Liver (tissue), 9 donors: ENCODE measurements around the gene NCAM1. TPM values are rescaled to one million over a fixed set of nuclear protein-coding genes. Genes with fewer than 3 reads are reported as not detected.

Experiments
- DNase-seq: peaks from one replicate; pipeline ENCODE4 v3.0.0-alpha.2; 2017; ENCODE audit warnings: low spot score
- H3K27ac ChIP-seq, 2 donors: one replicate each; pipeline ENCODE4 v1.7.0; 2013; ENCODE audit warnings: inconsistent platforms in 2 of 2, low read length in 2 of 2, control low read depth in 1 of 2, low read depth in 1 of 2, mild to moderate bottlenecking in 1 of 2
- H3K27me3 ChIP-seq, 4 donors: one replicate each; pipeline versions ENCODE4 v1.6.1 to v1.7.0; 2013; ENCODE audit warnings: low read length in 3 of 4, inconsistent platforms in 1 of 4, mild to moderate bottlenecking in 1 of 4, moderate library complexity in 1 of 4; ENCODE audit not compliant: control insufficient read depth in 4 of 4, insufficient read depth in 4 of 4
- H3K36me3 ChIP-seq, 4 donors: one replicate each; pipeline versions ENCODE4 v1.6.1 to v1.7.0; 2013; ENCODE audit warnings: low read length in 3 of 4, mild to moderate bottlenecking in 3 of 4, low read depth in 1 of 4, moderate library complexity in 1 of 4; ENCODE audit not compliant: control insufficient read depth in 4 of 4, insufficient read depth in 3 of 4
- H3K4me1 ChIP-seq, 4 donors: one replicate each; pipeline versions ENCODE4 v1.6.1 to v1.7.0; 2013; ENCODE audit warnings: low read length in 3 of 4, mild to moderate bottlenecking in 3 of 4, moderate library complexity in 1 of 4; ENCODE audit not compliant: control insufficient read depth in 4 of 4, insufficient read depth in 4 of 4
- H3K4me3 ChIP-seq, 3 donors: one replicate each; pipeline versions ENCODE4 v1.6.1 to v1.7.0; 2013; ENCODE audit warnings: low read length in 3 of 3, control low read depth in 1 of 3, low read depth in 1 of 3, mild to moderate bottlenecking in 1 of 3
- H3K9ac ChIP-seq, 2 donors: one replicate each; pipeline ENCODE4 v1.7.0; 2013; ENCODE audit warnings: low read length in 2 of 2, mild to moderate bottlenecking in 2 of 2, moderate library complexity in 2 of 2, control low read depth in 1 of 2, low read depth in 1 of 2
- H3K9me3 ChIP-seq, 4 donors: one replicate each; pipeline versions ENCODE4 v1.6.1 to v1.7.0; 2013; ENCODE audit warnings: low read length in 3 of 4; ENCODE audit not compliant: control insufficient read depth in 4 of 4
- EGR1 ChIP-seq, 2 donors: IDR thresholded peaks; 2 replicates each; pipeline ENCODE4 v1.6.1; 2016 to 2018; ENCODE audit warnings: antibody characterized with exemption in 2 of 2, low read depth in 2 of 2
- FOXA1 ChIP-seq: IDR thresholded peaks from 2 replicates; pipeline ENCODE4 v1.6.1; 2016; ENCODE audit warnings: antibody characterized with exemption
- FOXA2 ChIP-seq: IDR thresholded peaks from 2 replicates; pipeline ENCODE4 v1.6.1; 2016; ENCODE audit warnings: antibody characterized with exemption
- GABPA ChIP-seq, 2 donors: IDR thresholded peaks in 1 of 2; conservative IDR thresholded peaks in 1 of 2; 2 replicates each; pipeline ENCODE4 v1.6.1; 2016; ENCODE audit warnings: antibody characterized with exemption in 2 of 2, mild to moderate bottlenecking in 1 of 2, moderate library complexity in 1 of 2
- HNF4A ChIP-seq, 2 donors: conservative IDR thresholded peaks; 2 replicates each; pipeline ENCODE4 v1.6.1; 2016; ENCODE audit warnings: antibody characterized with exemption in 2 of 2, mild to moderate bottlenecking in 2 of 2
- HNF4G ChIP-seq: IDR thresholded peaks from 2 replicates; pipeline ENCODE4 v1.6.1; 2016; ENCODE audit warnings: antibody characterized with exemption
- JUND ChIP-seq, 2 donors: IDR thresholded peaks; 2 replicates each; pipeline ENCODE4 v1.6.1; 2016; ENCODE audit warnings: antibody characterized with exemption in 2 of 2
- NR2F2 ChIP-seq: IDR thresholded peaks from 2 replicates; pipeline ENCODE4 v1.6.1; 2016; ENCODE audit warnings: antibody characterized with exemption
- RAD21 ChIP-seq, 2 donors: IDR thresholded peaks; 2 replicates each; pipeline ENCODE4 v1.6.1; 2016; ENCODE audit warnings: antibody characterized with exemption in 2 of 2, mild to moderate bottlenecking in 2 of 2
- RXRA ChIP-seq, 2 donors: IDR thresholded peaks; 2 replicates each; pipeline ENCODE4 v1.6.1; 2017 to 2018; ENCODE audit warnings: antibody characterized with exemption in 2 of 2, mild to moderate bottlenecking in 1 of 2
- SP1 ChIP-seq: IDR thresholded peaks from 2 replicates; pipeline ENCODE4 v1.6.1; 2018; ENCODE audit warnings: antibody characterized with exemption, mild to moderate bottlenecking
- TAF1 ChIP-seq: conservative IDR thresholded peaks from 2 replicates; pipeline ENCODE4 v1.6.1; 2016; ENCODE audit warnings: antibody characterized with exemption, mild to moderate bottlenecking
- YY1 ChIP-seq: IDR thresholded peaks from 2 replicates; pipeline ENCODE4 v1.6.1; 2016; ENCODE audit warnings: antibody characterized with exemption, mild to moderate bottlenecking
- WGBS: extraction: QIAGEN DNeasy Blood & Tissue Kit; methylation state at CpG from one replicate; pipeline ENCODE4 v1.1.7; 2013; 5-methylcytosine and 5-hydroxymethylcytosine counted together
- polyA plus RNA-seq, 2 donors: library from polyadenylated mRNA; stranded (reverse) in 1 of 2; unstranded in 1 of 2; fragments of 200-250 nt in 1 of 2; fragments of >200 nt in 1 of 2; fragmentation: Nextera tagmentation in 1 of 2; extraction: Ambion mirVana in 1 of 2; gene quantifications; one replicate each; pipeline versions ENCODE4 v1.2.1 to v1.2.3, GENCODE V29; 2013 to 2015
- total RNA-seq, 2 donors: library from RNA; depleted of rRNA; stranded (reverse); fragments of >200 nt; gene quantifications; one replicate each; pipeline ENCODE4 v1.2.3, GENCODE V29; 2014
- TF ChIP-seq, protein P1 (sequence below): IDR thresholded peaks from 2 replicates; pipeline ENCODE4 v1.6.1; 2016; ENCODE audit warnings: antibody characterized with exemption
- TF ChIP-seq, protein P2 (sequence below): IDR thresholded peaks from 2 replicates; pipeline ENCODE4 v1.6.1; 2016; ENCODE audit warnings: antibody characterized with exemption
- TF ChIP-seq, protein P3 (sequence below): fragments of 150-350 bp; IDR thresholded peaks from 2 replicates; pipeline ENCODE4 v1.5.1; 2017; ENCODE audit warnings: improper control_type of control experiment, low read depth, low read length; ENCODE audit not compliant: missing input control
- TF ChIP-seq, protein P4 (sequence below): IDR thresholded peaks from 2 replicates; pipeline ENCODE4 v1.6.1; 2016; ENCODE audit warnings: antibody characterized with exemption, mild to moderate bottlenecking
- TF ChIP-seq, protein P5 (sequence below): IDR thresholded peaks from 2 replicates; pipeline ENCODE4 v1.6.1; 2016; ENCODE audit warnings: antibody characterized with exemption
- donor health status: healthy.
- donor health status: healthy.
- donor health status: healthy.
- donor health status: healthy.
- donor health status: healthy.

NCAM1 gene
- total and polyA plus RNA-seq, 4 donors = 0.65 to 2.1 (median 0.88) TPM

DNA sequence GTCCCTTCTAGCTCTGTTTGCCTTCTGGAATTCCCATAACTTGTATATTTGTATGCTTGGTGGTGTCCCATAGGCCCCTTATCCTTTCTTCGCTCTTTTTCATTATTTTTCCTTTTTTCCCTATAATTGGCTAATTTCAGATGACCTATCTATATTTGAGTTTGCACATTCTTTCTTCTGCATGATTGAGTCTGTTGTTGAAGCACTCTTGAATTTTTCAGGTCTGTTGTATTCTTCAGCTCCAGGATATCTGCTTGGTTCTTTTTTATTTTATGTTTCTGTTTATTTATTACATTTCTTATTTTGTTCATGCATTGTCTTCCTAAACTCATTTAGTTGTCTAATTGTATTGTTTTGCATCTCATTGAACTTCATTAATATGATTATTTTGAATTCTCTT is 28.0 kb downstream of the NCAM1 start:
- H3K36me3 ChIP-seq = no peaks in the 10 kb centered on the region
- WGBS = 92% methylated on average over 1 of the region's 1 CpG

DNA sequence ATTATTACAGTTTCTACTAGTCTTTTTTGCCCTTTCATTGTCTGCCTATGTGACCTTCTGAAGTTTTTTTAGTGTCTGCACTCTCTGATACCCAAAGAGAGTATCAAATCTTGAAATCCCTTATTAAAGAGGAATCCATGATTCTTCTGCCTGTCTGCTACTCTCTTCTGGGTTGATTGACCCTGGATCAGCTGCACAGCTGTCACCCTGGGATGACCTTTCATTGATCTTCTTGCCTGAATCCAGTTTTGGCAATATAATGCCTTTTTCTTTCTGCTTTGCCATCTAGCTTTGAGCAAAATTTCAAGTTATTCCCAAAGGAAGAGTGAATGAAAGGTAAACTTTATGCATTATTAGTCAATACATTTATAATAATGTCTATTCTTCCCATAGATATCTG is 32.6 kb downstream of the NCAM1 start:
- Histone ChIP-seq H3K36me3 (no peaks in the 10 kb centered on the region), H3K27ac (no peak overlapping the region), H3K9me3 (peaks cover 0 to 4% (median 3%) of the 10 kb centered on the region in 4 donors), H3K4me3 (no peak overlapping the region), H3K4me1 (no peaks in the 10 kb centered on the region), H3K27me3 (no peaks in the 10 kb centered on the region), H3K9ac (no peak overlapping the region)
- TF ChIP-seq RXRA (IDR thresholded peaks at IDR 0.05) = peak; percentile 63 to 77
- TF ChIP-seq, protein P1, sequence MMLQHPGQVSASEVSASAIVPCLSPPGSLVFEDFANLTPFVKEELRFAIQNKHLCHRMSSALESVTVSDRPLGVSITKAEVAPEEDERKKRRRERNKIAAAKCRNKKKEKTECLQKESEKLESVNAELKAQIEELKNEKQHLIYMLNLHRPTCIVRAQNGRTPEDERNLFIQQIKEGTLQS = no peak
- TF ChIP-seq SP1 = no peak
- TF ChIP-seq JUND (IDR thresholded peaks at IDR 0.05) = no peak
- TF ChIP-seq, protein P2, sequence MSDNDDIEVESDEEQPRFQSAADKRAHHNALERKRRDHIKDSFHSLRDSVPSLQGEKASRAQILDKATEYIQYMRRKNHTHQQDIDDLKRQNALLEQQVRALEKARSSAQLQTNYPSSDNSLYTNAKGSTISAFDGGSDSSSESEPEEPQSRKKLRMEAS = no peak
- no peak for TF ChIP-seq FOXA1
- no peak for DNase-seq

More for the DNA sequence above, 28.0 kb downstream of the NCAM1 start:
- no peaks in the 10 kb centered on the region for H3K27me3 ChIP-seq
- peaks cover 0 to 18% (median 5%) of the 10 kb centered on the region in 4 donors for H3K9me3 ChIP-seq
- no peak overlapping the region for H3K27ac ChIP-seq
- no peak overlapping the region for H3K4me3 ChIP-seq
- H3K9ac ChIP-seq = no peak overlapping the region
- TF ChIP-seq, protein P2 = no peak
- TF ChIP-seq, protein P1 = no peak
- TF ChIP-seq NR2F2 (no peak), HNF4G (no peak), JUND (IDR thresholded peaks at IDR 0.05) (no peak), TAF1 (no peak), SP1 (no peak), YY1 (no peak), RXRA (IDR thresholded peaks at IDR 0.05) (no peak), RAD21 (IDR thresholded peaks at IDR 0.05) (no peak), GABPA (IDR thresholded peaks at IDR 0.05 in 1 of 2, conservative IDR thresholded peaks at IDR 0.05 in 1 of 2) (no peak), EGR1 (IDR thresholded peaks at IDR 0.05; ENCODE audit: low read depth in 2 of 2) (no peak), FOXA1 (no peak), FOXA2 (no peak), HNF4A (conservative IDR thresholded peaks at IDR 0.05) (no peak)
- TF ChIP-seq, protein P3, sequence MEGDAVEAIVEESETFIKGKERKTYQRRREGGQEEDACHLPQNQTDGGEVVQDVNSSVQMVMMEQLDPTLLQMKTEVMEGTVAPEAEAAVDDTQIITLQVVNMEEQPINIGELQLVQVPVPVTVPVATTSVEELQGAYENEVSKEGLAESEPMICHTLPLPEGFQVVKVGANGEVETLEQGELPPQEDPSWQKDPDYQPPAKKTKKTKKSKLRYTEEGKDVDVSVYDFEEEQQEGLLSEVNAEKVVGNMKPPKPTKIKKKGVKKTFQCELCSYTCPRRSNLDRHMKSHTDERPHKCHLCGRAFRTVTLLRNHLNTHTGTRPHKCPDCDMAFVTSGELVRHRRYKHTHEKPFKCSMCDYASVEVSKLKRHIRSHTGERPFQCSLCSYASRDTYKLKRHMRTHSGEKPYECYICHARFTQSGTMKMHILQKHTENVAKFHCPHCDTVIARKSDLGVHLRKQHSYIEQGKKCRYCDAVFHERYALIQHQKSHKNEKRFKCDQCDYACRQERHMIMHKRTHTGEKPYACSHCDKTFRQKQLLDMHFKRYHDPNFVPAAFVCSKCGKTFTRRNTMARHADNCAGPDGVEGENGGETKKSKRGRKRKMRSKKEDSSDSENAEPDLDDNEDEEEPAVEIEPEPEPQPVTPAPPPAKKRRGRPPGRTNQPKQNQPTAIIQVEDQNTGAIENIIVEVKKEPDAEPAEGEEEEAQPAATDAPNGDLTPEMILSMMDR = no peak
- TF ChIP-seq, protein P4, sequence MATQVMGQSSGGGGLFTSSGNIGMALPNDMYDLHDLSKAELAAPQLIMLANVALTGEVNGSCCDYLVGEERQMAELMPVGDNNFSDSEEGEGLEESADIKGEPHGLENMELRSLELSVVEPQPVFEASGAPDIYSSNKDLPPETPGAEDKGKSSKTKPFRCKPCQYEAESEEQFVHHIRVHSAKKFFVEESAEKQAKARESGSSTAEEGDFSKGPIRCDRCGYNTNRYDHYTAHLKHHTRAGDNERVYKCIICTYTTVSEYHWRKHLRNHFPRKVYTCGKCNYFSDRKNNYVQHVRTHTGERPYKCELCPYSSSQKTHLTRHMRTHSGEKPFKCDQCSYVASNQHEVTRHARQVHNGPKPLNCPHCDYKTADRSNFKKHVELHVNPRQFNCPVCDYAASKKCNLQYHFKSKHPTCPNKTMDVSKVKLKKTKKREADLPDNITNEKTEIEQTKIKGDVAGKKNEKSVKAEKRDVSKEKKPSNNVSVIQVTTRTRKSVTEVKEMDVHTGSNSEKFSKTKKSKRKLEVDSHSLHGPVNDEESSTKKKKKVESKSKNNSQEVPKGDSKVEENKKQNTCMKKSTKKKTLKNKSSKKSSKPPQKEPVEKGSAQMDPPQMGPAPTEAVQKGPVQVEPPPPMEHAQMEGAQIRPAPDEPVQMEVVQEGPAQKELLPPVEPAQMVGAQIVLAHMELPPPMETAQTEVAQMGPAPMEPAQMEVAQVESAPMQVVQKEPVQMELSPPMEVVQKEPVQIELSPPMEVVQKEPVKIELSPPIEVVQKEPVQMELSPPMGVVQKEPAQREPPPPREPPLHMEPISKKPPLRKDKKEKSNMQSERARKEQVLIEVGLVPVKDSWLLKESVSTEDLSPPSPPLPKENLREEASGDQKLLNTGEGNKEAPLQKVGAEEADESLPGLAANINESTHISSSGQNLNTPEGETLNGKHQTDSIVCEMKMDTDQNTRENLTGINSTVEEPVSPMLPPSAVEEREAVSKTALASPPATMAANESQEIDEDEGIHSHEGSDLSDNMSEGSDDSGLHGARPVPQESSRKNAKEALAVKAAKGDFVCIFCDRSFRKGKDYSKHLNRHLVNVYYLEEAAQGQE = no peak
- TF ChIP-seq, protein P5, sequence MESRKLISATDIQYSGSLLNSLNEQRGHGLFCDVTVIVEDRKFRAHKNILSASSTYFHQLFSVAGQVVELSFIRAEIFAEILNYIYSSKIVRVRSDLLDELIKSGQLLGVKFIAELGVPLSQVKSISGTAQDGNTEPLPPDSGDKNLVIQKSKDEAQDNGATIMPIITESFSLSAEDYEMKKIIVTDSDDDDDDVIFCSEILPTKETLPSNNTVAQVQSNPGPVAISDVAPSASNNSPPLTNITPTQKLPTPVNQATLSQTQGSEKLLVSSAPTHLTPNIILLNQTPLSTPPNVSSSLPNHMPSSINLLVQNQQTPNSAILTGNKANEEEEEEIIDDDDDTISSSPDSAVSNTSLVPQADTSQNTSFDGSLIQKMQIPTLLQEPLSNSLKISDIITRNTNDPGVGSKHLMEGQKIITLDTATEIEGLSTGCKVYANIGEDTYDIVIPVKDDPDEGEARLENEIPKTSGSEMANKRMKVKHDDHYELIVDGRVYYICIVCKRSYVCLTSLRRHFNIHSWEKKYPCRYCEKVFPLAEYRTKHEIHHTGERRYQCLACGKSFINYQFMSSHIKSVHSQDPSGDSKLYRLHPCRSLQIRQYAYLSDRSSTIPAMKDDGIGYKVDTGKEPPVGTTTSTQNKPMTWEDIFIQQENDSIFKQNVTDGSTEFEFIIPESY = no peak
- DNase-seq = no peak
- no peaks in the 10 kb centered on the region for H3K4me1 ChIP-seq
